ENCODE results near the gene RAP1GAP2.

GRCh38 chr17:3032258-3033247 lies 236.3 kb downstream of the RAP1GAP2 start:
- TF ChIP-seq CTCF (IDR thresholded peaks at IDR 0.05) (no peak), POLR2A (IDR thresholded peaks at IDR 0.05) (no peak)
